Stomach (tissue), 4 donors: ENCODE measurements around the gene SAMD8.
"Not testable (repeated sequence)": the region's sequence is repeated elsewhere in the genome, so short reads cannot be mapped to it uniquely, and the experiment has no call there.

Experiments
- CTCF ChIP-seq, 7 experiments: fragments of 450-650 bp in 4 of 7; fragments of 200-600 bp in 3 of 7; sonication (generic) in 3 of 7; IDR thresholded peaks; one replicate each; pipeline ENCODE4 v1.5.1; 2016 to 2019; ENCODE audit warnings: antibody characterized with exemption in 7 of 7, control low read depth in 2 of 7, mild to moderate bottlenecking in 1 of 7
- EP300 ChIP-seq: sonication (generic); formaldehyde crosslinking; IDR thresholded peaks from one replicate; pipeline ENCODE4 v1.6.1; 2017; ENCODE audit warnings: antibody characterized with exemption
- POLR2A ChIP-seq, 4 donors: fragments of 450-650 bp; IDR thresholded peaks; one replicate each; pipeline ENCODE4 v1.6.1; 2016; ENCODE audit warnings: antibody characterized with exemption in 4 of 4, control low read depth in 2 of 4, mild to moderate bottlenecking in 1 of 4, moderate library complexity in 1 of 4
- POLR2AphosphoS5 ChIP-seq, 3 donors: sonication (generic); formaldehyde crosslinking; IDR thresholded peaks; one replicate each; pipeline ENCODE4 v1.6.1; 2016; ENCODE audit warnings: antibody characterized with exemption in 3 of 3

- not testable (repeated sequence) for TF ChIP-seq CTCF (IDR thresholded peaks at IDR 0.05); POLR2A (IDR thresholded peaks at IDR 0.05); POLR2AphosphoS5 (IDR thresholded peaks at IDR 0.05); EP300
These were observed 22.2 kb downstream of the SAMD8 start for GRCh38 chr10:75133701-75134100.
